ENCODE data around the gene THADA.

The THADA gene

DNA sequence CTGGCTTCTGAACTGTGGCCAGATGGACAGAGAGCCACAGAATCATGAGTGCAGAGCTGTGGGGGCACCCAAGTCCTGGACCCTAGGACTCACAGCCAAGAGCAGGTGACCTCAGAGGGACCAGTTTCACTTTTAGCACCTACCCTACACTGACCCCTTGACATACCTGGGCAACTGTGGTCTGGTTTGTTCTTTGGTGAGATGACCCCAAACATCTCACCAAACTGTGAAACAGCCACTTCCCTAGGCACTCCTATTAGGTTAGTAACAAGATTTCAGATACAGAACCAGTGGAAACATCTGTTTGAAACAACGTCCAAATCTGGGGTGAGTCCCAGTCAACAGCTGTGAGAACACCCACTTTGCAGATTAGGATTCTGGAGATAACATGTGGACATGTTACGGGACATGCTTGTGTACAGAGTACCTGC is 367.5 kb downstream of the THADA start:
- DNase-seq: peak; percentile 19

DNA sequence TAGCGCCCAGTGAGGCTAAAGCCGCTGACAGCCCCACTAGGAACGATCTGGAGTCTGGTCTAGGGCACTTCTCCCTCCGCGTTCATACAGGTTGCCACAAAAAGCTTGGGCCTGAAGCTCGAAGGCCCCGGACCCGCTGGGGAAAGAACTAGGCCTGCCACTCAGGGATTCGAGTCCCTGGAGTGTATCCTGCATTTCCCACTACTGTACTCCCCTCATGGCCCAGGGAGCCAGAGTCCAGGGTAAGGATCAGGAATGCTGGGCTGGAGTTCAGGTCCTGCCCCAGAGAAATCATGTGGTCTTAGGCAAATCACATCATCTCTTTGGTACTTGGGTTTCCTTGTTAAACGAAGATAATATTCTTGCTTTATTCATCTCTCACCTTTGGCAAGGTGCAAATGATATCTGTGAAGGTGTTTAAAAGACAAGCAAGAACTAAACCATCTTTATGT is 368.0 kb downstream of the THADA start:
- DNase-seq: no peak

DNA sequence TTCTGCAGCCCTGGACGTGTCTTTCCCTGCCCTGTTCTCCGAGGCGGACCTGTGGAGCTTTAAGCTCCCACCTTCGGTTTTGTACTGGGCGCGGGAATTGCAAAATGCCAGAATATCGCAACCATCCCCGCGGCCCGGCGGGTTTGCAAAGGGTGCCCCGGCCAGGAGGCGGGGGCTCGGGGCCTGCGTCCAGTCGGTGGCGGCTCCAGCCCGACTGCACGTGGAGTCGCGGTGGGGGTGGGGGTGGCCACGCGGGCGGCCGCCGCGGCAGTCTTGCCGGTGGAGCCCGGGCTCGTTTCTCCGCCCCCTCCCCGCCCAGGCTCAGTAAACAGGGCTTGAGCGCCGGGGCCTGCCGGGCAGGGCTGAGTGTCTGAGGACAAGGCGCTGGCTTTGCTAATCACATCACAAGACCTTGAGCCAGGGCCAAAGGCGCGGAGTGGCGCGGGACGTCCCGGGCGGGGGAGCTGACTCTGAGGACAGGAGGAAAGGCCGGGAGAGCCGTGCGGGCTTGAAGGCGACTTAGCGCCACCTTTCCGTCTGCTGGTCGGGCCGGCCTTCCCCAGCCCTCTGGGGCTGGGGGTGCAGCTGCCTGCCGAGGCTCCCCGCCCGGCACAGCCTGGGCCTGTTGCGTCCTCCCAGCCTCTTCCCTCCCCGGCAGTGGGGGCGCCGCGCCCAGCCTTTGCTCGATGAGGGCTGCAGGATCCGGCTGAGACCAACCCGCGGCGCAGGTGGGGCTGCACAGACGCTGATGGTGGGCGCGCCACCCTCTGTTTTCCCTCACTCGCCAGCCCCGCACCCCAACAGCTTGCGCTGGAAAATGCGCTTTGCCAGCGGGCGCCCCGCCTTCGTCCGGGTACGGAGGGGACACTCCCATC is 368.6 kb downstream of the THADA start:
- peak; percentile 91 for DNase-seq

DNA sequence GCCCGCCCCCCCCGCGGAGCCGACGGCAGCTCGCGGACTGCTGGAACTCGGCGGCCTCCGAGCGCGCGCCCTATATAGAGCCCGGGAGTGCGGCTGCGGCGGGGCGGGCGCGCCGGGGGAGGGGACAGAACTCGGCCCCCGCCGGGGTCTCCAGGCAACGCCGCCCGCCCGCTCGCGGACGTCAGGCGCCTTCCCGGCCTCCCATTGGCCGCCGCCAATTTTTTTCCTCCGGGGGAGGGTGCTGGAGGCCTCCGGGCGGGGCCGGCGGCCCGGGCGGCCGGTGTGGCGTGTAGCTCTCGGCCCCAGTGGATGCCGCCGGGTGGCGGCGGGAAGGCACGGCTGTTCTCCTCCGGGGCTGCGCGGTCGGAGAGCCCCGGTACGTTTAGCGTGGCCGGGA is 369.3 kb downstream of the THADA start, which contains the start of gene ZFP36L2:
TSS of gene ZFP36L2 (minus strand) at position 49 of the 397 bp plus-strand sequence. CDS start 291 bp downstream, outside the sequence.
- peak; percentile 98 for DNase-seq

DNA sequence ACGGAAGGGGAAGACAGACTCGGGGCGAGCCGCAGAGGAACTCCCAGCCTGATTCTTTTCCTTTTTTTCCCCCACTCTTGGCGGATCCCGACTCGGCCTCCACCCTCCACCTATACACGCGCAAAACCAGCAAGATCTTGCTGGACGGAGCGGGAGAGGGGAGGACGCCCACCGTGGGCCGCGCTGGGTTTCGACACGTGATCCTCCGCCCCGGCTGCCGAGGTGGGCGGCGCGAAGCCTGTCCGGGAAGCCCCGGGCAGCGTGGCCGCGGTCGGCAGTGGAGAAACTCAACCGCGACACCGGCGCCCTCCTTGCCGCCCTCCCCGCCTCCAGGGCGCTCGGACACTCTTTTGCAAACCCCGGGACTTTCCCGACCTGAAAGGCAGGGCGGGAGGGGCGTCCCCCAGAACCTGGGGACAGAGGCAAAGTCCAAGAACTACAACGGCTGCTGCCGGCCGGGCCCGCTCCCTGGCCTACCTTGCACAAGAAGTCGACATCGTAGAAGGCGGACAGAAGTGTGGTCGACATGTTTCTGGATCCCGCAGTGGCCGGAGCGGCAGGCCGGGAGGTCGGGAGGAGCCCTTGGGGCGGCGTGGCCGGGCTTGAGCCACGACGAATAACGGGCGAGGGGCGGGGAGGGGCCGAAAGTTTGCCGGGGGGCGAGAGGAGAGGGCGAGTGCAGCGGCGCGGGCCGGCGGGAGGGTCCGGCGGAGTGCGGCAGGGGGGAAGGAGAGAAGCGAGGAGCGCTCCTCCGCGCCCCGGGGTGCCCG is 369.9 kb downstream of the THADA start:
- DNase-seq: peak; percentile 84

DNA sequence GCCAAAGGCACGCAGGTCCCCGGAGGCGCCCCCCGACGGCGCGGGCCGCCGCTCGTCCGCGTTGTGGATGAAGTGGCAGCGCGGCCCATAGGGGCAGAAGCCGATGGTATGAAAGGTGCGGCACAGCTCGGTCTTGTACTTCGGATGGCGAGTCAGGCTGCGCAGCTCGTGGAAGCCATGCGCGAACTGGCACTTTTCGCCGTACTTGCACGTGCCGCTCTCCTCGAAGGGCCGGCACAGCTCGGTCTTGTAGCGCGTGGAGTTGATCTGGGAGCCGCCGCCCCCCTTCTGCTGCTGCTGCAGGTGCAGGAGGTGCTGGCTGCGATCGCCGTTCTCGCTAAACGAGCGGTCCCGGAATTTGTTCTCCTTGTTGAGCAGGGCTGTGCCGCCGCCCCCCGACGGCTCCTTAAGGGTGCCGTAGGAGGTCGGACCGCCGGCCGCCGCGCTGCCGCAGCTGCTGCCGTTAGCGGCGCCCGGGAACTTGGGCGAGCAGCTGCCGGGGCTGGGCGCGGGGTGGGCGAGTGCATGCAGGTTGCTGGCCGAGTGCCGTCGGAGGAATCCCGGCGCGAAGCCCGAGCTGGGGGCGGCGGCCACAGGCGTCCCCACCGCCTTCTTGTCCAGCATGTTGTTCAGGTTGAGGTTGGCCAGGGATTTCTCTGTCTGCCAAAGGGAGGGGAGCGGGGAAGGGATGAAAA is 370.6 kb downstream of the THADA start:
- DNase-seq: peak; percentile 73

DNA sequence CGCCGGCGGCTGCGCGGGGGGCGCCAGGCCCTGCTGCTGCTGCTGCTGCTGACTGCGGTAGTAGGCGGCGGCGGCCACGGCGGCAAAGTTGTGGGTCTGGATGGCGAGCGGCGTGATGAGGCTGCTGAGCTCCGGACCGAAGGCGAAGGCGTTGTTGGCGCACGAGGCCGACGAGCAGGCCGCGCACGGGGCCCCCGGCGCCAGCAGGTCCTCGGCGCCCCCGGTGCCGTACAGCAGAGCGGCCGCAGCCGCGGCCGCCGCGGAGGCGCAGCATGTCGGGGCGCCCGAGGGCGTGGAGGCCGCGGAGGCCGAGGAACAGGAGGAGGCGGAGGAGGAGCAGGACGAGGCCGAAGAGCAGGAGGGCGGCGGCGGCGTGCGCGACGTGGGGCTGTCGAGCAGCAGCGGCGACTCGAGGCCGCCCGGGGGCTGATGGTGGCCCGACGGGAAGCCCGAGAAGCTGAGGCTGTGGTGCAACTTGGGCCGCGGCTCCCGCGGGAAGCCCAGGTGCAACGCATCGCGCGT is 371.2 kb downstream of the THADA start:
- peak; percentile 56 for DNase-seq

DNA sequence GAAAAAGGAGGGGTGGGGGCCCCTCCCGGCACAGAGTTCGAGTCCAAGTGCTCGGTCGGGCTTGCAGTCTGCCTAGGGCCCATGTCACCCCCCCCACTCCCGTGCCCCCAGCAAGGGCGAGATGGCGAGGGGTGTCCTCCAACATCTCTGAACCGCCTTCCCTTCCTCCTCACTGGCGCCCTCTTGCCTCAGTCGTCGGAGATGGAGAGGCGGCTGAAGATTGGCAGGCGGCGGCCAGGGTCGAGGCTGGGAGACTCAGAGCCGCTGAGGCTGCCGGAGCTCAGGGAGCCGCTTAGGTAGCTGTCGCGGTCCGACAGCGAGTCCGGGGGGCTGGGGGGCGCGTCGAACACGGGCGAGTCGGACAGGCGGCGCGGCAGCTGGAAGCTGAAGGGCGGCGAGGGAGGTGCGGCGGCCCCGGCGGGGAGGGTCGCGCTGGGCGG is 371.7 kb downstream of the THADA start:
- peak; percentile 86 for DNase-seq

DNA sequence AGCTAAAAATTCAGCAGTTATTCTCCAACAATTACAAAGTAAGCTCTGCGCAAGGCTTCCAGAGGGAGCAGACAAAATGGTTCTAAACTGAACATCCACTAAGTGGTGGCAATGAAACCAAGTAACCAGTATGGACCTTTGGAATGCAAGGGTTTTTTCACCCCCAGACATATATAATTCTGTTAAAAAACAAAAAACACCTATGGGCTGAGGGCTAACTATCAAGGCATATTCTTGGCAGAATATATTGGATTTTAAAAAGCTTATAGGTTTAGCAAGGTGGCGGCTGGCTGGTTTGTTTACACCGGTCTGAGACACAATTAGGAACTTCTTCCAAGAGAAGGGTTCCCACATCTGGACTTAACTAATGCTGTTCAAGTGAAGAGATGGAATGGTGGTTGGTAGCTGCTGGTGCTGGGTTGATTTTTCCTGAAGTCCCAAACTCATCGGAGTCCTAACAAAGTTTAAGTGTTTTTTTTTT is 372.3 kb downstream of the THADA start:
- no peak for DNase-seq

DNA sequence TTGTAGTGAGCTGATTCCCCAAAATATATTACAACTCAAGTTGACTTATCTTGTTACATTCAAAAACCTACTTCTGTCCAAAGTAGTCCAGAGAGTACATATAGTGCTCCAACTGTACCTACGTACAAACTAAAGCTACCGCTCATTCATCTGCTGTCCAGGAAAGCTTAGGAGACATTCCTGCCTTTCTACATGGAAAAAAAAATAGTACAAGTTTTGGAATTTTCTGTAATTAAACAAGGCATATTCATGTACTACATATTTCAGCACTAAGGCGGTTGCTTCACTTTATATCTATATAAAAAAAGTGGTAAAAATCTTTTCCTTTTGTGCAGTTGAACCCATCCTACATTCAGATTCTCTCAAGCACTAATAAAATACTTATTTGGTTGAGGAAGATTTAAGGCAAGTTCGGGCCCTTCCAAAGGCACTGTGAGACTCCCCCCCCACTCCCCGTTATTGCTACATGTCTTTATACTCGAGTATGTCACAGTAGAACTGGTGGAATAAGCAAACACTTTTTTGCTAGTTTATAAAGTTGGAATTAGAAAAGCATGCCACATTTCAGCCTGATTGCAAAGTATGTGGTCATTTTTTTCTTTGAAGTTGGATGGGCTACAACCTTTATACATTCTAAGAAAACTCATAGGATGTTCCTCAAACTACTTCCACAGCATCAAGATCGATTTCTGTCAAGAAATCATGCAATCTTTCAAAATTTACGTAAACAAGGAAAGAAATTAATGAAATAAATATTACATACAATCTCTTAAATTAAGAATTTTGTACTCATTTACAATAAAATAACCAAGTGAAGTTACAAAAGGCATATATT is 373.1 kb downstream of the THADA start:
- DNase-seq: no peak

DNA sequence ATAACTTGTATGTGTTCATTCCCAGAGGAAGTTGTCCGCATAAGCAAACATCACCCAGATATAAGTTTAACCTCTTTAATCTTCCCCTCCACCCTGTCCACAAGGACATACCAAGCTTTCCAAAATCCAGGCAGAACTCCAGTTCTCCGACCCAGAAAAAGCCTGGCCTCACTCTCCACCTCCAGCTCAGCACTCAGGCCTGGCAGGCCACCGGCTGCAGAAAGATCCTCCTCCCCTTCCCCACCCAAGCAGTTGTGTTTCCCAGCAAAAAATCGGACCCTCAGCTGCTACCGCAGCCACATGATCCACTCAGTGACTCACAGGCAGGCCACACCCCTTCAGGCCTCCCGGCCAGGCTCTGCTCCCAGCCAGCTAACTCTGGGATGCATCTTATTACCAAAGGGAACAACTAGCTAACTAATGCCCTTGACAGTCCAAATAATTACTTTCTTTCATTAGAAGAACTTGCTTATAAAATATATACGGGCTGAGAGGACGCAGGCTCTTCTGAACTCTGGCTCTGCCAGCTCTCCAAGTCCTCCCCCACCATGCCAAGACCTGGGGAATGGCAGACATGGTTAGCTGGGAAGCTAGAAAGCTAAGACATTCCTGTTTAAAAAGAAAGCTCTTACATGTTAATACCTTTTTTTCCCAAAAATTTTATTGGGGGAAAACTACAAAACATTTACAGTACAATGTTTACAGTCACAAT is 373.9 kb downstream of the THADA start:
- peak; percentile 98 for DNase-seq

DNA sequence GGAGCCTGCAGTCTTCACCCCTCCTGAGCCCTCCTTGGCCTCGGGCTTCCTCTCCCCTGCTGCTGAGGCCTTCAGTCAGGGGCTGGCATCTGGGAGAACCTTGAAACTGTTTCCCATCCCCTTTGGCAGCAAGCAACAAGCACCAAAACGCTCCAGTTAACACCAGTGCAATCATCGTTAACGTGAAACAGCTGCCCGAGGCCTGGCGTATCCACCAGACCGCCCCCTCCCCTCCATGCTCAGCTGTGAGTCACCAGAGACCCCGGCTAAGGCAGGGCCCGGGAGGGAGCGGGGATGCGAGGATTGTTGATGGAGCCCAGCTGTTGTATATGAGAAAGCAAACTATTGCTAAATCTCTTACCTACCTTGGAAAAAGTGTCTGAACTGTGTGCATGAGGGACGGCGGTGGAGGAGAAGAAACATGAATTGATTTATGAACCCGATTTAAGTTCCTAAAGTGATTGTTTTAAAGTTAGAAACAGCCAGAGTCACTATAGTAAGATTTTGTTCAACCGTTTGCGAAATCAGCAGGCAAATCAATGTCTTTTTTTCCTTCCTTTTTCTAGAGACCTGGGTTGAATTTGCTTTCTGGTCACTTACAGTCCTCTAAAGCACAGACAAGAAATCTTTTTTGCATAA is 374.6 kb downstream of the THADA start:
- DNase-seq: peak; percentile 93

DNA sequence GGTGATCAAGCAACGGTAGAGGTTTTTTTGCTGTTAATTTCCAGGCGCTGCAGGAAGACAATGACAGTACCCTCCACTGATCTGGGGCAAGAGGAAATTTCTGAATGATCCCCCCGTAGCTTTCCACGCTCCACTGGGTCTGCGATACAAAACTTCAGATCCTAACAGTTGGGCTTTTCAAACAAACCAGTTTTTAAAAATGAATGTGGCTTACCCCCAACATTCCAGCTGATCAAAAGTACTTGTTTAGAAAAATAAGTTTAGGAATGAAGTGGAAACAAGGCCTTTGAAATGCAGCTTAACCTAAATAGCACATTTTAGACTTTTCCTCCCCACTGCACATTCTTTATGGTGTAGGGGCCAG is 375.1 kb downstream of the THADA start:
- no peak for DNase-seq

DNA sequence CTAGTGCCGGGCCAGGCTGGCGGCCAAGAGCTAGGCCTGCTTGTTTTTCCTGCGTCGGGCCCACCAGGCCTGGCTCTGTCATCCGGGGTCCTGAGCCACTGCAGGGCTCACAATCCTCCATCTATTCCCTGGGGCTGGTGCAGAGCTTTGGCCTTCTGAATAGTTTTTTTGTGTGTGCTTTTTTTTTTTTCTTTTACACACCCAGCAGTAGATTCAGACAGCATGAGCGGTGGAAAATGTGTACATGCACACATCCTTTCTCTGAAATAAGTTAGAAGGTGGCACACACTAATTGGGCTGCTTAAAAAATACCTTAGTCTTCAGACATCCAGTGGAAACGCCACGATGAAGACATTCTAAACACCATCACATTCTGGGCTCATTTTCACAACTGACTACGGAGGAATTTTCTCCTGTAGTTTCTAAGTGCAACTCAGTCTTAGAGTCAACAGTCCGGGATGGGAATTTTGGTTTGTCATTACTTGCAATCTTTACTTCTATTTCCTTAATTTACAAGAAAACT is 375.5 kb downstream of the THADA start:
- DNase-seq: no peak

DNA sequence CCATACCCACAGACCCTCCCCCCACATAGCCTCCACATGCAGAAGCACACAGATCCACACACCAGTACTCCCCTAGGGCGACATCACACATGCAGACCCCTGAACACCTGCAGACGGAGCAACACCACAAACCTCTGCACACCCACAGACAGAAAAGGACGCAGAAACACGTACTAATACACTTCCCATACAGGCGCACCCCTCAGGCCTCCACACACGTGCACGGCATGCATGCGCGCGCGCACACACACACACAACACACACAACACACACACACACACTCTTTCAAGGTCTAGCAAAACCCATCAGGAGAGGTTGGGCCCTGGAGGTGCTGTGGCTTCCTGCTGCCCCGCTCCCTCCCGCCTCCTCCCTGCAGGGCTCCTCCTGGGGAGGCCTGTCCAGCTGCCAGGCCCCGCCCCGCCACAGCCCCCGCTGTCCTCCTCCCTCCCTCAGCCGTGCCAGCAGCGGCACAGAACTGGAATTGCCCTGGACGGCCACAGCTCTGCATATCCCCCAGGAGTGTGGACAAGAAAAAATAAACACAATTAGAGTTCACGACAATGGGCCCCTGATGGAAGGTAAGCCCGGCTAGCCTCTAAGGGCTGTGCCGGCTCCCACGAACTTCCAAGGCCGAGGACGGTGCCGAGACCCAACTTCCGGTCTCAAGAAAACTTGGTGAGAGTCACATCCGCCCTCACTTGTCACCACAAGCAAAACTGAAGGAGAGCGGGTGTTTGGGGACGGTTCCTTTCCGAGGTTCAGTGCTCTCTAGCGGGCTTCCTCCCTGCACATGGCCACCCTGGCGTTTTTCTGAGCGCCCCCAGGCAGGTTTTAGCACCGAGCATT is 376.2 kb downstream of the THADA start:
- peak; percentile 90 for DNase-seq

DNA sequence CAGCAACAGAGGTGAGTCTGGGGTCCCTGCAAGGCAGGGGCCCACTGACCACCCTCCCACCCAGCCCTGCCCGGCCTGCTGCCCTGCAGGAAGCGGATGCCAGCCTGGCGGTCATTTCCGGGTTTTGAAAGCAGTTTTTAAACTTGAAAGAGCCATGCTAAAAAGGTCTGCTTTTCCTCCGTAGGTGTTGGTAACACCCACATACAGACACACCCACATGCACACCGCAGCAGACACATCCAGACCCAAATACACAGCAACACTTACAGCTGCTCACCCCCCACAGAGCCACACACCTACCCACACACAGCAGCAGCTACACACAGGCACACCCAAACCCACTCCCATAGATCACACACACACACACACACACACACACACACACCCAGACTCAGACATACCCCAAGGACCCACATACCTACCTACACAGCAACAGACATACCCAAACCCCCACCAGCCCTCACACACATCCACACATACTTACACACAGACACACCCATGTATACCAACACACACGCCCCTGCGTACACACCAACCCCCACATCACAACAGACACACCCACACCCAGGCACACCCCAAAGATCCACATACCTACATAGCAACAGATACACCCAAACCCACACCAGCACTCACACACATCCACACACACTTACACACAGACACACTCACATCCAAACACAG is 377.0 kb downstream of the THADA start:
- no peak for DNase-seq

DNA sequence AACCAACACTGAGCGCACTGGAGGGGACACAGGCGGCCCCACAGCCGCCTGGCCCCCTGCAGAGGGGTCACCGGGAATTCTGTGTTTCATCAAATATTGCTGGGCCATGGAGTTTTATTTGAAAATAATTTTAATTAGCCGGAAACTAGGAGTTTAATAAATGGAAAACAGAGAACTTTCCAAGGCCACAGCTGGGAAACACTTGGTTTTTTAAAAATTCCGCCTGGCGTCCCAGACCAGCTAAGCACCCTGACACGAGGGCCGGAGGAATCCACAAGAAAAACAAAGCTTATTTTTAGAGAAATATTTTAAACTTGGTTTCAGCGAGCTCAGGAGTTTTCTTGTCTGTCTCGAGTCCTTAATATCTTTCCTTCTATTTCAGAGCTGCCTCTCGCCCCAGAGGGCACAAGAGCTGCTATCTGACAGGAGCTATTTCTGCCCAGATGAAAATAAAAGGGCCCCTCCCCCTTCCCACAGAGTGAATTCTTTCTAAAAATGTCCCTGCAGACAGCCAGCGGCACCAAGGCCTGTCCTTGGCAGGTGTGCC is 377.6 kb downstream of the THADA start:
- no peak for DNase-seq

All from left hindlimb (tissue), 1 donor.